GM18907 (cell line): Measurements from ENCODE around the gene OR7A5.
"Not testable (repeated sequence)": the region's sequence is repeated elsewhere in the genome, so short reads cannot be mapped to it uniquely, and the experiment has no call there.

Experiments
- ATAC-seq: cut with Tn5 transposase; IDR thresholded peaks from one replicate; pipeline ENCODE4 v1.9.1; 2021; ENCODE audit warnings: mild to moderate bottlenecking, moderate library complexity; ENCODE audit not compliant: unreplicated experiment

Gene OR7A5

GRCh38 chr19:14835011-14835410 is at the start of gene OR7A5, which contains the start of gene OR7C1:
OR7A5 (minus strand) TSS chr19:14835185; CDS start chr19:14828241, 6,944 bp downstream.
OR7C1 (minus strand) TSS chr19:14835185; CDS start chr19:14800136, 35,049 bp downstream.
- ATAC-seq: no peak

- no peak for ATAC-seq
These were observed 36.7 kb upstream of the OR7A5 start for GRCh38 chr19:14871619-14872230.

- ATAC-seq: no peak
These were observed 33.5 kb upstream of the OR7A5 start for GRCh38 chr19:14868497-14868896.

GRCh38 chr19:14848822-14849221 is 13.8 kb upstream of the OR7A5 start, which contains the start of gene OR7A10:
OR7A10 (minus strand) TSS chr19:14848922; CDS start chr19:14841877, 7,045 bp downstream.
- ATAC-seq: no peak

GRCh38 chr19:14843578-14843977 is 8.6 kb upstream of the OR7A5 start:
- ATAC-seq: no peak

GRCh38 chr19:14843169-14843568 is 8.2 kb upstream of the OR7A5 start:
- no peak for ATAC-seq

- no peak for ATAC-seq
These were observed 5.2 kb upstream of the OR7A5 start for GRCh38 chr19:14840206-14840605.

GRCh38 chr19:14837391-14837790 is 2.4 kb upstream of the OR7A5 start:
- ATAC-seq: no peak

GRCh38 chr19:14830702-14831101 is 4.3 kb downstream of the OR7A5 start:
- ATAC-seq: no peak

- ATAC-seq: no peak
These were observed 9.0 kb downstream of the OR7A5 start for GRCh38 chr19:14826006-14826405.

GRCh38 chr19:14821937-14822336 is 13.0 kb downstream of the OR7A5 start:
- no peak for ATAC-seq

GRCh38 chr19:14818588-14818987 is 16.4 kb downstream of the OR7A5 start:
- no peak for ATAC-seq

- no peak for ATAC-seq
These were observed 17.9 kb downstream of the OR7A5 start for GRCh38 chr19:14817052-14817451.

GRCh38 chr19:14814982-14815652 is 19.9 kb downstream of the OR7A5 start:
- no peak for ATAC-seq

GRCh38 chr19:14809272-14810057 is 25.5 kb downstream of the OR7A5 start:
- no peak for ATAC-seq

GRCh38 chr19:14804765-14805164 is 30.2 kb downstream of the OR7A5 start:
- no peak for ATAC-seq

- ATAC-seq: no peak
These were observed 36.2 kb downstream of the OR7A5 start for GRCh38 chr19:14798760-14799159.

- no peak for ATAC-seq
These were observed 39.0 kb downstream of the OR7A5 start for GRCh38 chr19:14796021-14796420.

GRCh38 chr19:14795078-14795721 is 39.8 kb downstream of the OR7A5 start:
- no peak for ATAC-seq

- not testable (repeated sequence) for ATAC-seq
These were observed 42.7 kb downstream of the OR7A5 start for GRCh38 chr19:14792250-14792649.

- no peak for ATAC-seq
These were observed 48.5 kb downstream of the OR7A5 start for GRCh38 chr19:14786421-14786851.
